ENCODE data around the gene MB21D2. TPM values are rescaled to one million over a fixed set of nuclear protein-coding genes. Genes with fewer than 3 reads are reported as not detected.

The MB21D2 gene
- total RNA-seq, 1 experiment from 2014 or later = 19.7 TPM

DNA sequence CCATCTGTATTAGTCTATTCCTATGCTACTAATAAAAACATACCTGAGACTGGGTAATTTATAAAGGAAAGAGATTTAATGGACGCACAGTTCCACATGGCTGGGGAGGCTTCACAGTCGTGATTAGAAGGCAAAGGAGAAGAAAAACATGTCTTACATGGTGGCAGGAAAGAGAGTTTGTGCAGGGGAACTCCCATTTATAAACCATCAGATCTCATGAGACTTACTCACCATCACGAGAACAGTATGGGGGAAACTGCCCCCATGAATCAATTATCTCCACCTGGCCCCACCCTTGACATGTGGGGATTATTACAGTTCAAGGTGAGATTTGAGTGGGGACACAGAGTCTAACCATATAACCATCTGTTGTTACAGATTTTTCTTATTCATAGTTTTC lies 42.1 kb upstream of the MB21D2 start (continued):
- TF ChIP-seq CREM (CRISPR knock-in tag; IDR thresholded peaks at IDR 0.05) = no peak

DNA sequence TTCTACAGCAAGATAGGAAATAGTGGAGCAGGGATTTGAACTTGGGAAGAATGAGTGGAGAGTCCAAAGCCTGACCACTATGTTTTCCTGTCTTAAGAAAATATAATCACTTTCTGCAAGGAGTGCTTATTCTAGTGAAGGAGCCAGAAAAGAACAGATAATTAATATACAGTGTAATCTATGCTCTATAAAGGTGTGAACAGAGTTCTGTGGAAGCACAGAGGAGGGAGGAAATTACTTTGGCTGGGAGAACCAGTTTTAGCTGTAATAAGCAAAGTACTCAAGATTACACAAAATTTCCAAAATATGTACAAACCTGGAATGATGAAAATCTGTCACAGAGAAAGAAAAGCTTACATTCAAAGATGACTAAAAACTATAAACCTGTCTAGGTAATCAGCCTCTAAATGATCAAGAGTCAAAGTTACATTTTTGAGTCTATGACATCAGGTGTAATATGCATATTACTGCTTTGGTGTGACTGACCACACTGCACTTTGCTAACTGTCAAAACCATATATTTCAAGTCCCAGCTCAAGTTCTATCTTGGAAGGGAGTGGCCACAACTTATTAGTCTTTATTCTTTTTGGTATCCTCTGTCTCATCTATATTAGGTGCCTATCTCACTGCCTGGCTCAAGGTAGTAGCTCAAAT lies 40.7 kb upstream of the MB21D2 start:
- TF ChIP-seq ZNF423 (CRISPR knock-in tag; IDR thresholded peaks at IDR 0.05) (no peak), ESRRA (CRISPR knock-in tag; IDR thresholded peaks at IDR 0.05; ENCODE audit: borderline replicate concordance) (no peak), JAZF1 (CRISPR knock-in tag; IDR thresholded peaks at IDR 0.05) (no peak), IRF2 (CRISPR knock-in tag; IDR thresholded peaks at IDR 0.05; ENCODE audit: borderline replicate concordance, low read depth) (no peak), ZNF396 (CRISPR knock-in tag; IDR thresholded peaks at IDR 0.05; ENCODE audit: borderline replicate concordance) (no peak), RORB (CRISPR knock-in tag; IDR thresholded peaks at IDR 0.05) (no peak), HMGA2 (CRISPR knock-in tag; IDR thresholded peaks at IDR 0.05) (no peak), SMAD4 (CRISPR knock-in tag; IDR thresholded peaks at IDR 0.05) (no peak)
- TF ChIP-seq, protein P1, sequence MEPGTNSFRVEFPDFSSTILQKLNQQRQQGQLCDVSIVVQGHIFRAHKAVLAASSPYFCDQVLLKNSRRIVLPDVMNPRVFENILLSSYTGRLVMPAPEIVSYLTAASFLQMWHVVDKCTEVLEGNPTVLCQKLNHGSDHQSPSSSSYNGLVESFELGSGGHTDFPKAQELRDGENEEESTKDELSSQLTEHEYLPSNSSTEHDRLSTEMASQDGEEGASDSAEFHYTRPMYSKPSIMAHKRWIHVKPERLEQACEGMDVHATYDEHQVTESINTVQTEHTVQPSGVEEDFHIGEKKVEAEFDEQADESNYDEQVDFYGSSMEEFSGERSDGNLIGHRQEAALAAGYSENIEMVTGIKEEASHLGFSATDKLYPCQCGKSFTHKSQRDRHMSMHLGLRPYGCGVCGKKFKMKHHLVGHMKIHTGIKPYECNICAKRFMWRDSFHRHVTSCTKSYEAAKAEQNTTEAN (CRISPR knock-in tag; IDR thresholded peaks at IDR 0.05) = no peak
- TF ChIP-seq, protein P2, sequence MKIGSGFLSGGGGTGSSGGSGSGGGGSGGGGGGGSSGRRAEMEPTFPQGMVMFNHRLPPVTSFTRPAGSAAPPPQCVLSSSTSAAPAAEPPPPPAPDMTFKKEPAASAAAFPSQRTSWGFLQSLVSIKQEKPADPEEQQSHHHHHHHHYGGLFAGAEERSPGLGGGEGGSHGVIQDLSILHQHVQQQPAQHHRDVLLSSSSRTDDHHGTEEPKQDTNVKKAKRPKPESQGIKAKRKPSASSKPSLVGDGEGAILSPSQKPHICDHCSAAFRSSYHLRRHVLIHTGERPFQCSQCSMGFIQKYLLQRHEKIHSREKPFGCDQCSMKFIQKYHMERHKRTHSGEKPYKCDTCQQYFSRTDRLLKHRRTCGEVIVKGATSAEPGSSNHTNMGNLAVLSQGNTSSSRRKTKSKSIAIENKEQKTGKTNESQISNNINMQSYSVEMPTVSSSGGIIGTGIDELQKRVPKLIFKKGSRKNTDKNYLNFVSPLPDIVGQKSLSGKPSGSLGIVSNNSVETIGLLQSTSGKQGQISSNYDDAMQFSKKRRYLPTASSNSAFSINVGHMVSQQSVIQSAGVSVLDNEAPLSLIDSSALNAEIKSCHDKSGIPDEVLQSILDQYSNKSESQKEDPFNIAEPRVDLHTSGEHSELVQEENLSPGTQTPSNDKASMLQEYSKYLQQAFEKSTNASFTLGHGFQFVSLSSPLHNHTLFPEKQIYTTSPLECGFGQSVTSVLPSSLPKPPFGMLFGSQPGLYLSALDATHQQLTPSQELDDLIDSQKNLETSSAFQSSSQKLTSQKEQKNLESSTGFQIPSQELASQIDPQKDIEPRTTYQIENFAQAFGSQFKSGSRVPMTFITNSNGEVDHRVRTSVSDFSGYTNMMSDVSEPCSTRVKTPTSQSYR (CRISPR knock-in tag; IDR thresholded peaks at IDR 0.05) = no peak
- TF ChIP-seq, protein P3, sequence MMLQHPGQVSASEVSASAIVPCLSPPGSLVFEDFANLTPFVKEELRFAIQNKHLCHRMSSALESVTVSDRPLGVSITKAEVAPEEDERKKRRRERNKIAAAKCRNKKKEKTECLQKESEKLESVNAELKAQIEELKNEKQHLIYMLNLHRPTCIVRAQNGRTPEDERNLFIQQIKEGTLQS (CRISPR knock-in tag; conservative IDR thresholded peaks at IDR 0.05) = no peak
- TF ChIP-seq, protein P4, sequence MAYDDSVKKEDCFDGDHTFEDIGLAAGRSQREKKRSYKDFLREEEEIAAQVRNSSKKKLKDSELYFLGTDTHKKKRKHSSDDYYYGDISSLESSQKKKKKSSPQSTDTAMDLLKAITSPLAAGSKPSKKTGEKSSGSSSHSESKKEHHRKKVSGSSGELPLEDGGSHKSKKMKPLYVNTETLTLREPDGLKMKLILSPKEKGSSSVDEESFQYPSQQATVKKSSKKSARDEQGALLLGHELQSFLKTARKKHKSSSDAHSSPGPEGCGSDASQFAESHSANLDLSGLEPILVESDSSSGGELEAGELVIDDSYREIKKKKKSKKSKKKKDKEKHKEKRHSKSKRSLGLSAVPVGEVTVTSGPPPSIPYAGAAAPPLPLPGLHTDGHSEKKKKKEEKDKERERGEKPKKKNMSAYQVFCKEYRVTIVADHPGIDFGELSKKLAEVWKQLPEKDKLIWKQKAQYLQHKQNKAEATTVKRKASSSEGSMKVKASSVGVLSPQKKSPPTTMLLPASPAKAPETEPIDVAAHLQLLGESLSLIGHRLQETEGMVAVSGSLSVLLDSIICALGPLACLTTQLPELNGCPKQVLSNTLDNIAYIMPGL (CRISPR knock-in tag; IDR thresholded peaks at IDR 0.05) = no peak
- TF ChIP-seq, protein P5, sequence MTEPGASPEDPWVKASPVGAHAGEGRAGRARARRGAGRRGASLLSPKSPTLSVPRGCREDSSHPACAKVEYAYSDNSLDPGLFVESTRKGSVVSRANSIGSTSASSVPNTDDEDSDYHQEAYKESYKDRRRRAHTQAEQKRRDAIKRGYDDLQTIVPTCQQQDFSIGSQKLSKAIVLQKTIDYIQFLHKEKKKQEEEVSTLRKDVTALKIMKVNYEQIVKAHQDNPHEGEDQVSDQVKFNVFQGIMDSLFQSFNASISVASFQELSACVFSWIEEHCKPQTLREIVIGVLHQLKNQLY (CRISPR knock-in tag; IDR thresholded peaks at IDR 0.05) = no peak
- peaks cover 7% of the 10 kb centered on the region for H3K9me3 Mint-ChIP-seq
- H3K27me3 Mint-ChIP-seq (ENCODE audit: low read depth) = no peaks in the 10 kb centered on the region
- H3K27ac Mint-ChIP-seq = no peak overlapping the region
- H3K36me3 Mint-ChIP-seq = no peaks in the 10 kb centered on the region
- CTCF ChIA-PET = no interaction called here
- ATAC-seq = no peak
- no peak overlapping the region for H3K4me3 Mint-ChIP-seq
- POLR2A ChIA-PET = no interaction called here
- H3K4me1 Mint-ChIP-seq = no peaks in the 10 kb centered on the region
- DNase-seq (ENCODE audit: low spot score) = no peak

DNA sequence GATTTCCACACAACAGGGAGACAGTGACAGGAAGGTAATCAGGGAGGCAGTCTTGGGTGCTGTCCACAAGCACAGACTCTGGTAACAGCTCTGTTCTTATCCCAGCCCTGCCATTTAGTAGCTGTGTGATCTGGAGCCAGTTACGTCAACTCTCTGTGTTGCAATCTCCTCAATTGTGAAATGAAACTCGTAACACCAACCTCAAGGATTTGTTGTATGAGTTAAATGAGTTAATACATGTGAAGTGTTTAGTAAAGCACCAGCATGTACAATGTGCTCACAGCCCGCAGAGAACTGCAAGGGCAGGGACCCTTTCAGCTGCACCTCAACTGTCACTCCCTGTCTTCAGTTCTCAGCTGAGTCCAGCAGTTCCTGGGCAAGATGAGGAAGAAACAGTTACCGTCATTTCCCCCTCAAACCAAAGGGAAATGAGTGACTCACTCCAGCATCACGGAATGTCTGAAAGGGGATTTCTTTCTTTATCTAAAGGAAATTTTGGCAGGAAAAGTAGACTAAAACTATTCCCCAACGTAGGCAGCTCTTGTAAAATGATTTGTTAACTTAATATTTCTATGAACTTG lies 39.9 kb upstream of the MB21D2 start:
- ATAC-seq (no peak), DNase-seq (ENCODE audit: low spot score) (no peak)
- ChIA-PET CTCF (interaction anchor here (0.7 kb wide), 1 partner anchor 140 kb away, joined by 3 read pairs; no protein-coding TSS in a partner anchor), POLR2A (no interaction called here)
- H3K4me3 Mint-ChIP-seq = no peak overlapping the region
- no peaks in the 10 kb centered on the region for H3K27me3 Mint-ChIP-seq (ENCODE audit: low read depth)
- H3K9me3 Mint-ChIP-seq = peaks cover 11% of the 10 kb centered on the region
- H3K36me3 Mint-ChIP-seq = no peaks in the 10 kb centered on the region
- H3K4me1 Mint-ChIP-seq = no peaks in the 10 kb centered on the region
- no peak overlapping the region for H3K27ac Mint-ChIP-seq
- no peak for TF ChIP-seq RELA (CRISPR knock-in tag; IDR thresholded peaks at IDR 0.05; ENCODE audit: borderline replicate concordance)
- no peak for TF ChIP-seq CREB1 (CRISPR knock-in tag; IDR thresholded peaks at IDR 0.05)
- TF ChIP-seq, protein P6, sequence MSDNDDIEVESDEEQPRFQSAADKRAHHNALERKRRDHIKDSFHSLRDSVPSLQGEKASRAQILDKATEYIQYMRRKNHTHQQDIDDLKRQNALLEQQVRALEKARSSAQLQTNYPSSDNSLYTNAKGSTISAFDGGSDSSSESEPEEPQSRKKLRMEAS (CRISPR knock-in tag; IDR thresholded peaks at IDR 0.05) = no peak
- TF ChIP-seq, protein P7, sequence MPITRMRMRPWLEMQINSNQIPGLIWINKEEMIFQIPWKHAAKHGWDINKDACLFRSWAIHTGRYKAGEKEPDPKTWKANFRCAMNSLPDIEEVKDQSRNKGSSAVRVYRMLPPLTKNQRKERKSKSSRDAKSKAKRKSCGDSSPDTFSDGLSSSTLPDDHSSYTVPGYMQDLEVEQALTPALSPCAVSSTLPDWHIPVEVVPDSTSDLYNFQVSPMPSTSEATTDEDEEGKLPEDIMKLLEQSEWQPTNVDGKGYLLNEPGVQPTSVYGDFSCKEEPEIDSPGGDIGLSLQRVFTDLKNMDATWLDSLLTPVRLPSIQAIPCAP (CRISPR knock-in tag; IDR thresholded peaks at IDR 0.05) = no peak
- TF ChIP-seq, protein P8, sequence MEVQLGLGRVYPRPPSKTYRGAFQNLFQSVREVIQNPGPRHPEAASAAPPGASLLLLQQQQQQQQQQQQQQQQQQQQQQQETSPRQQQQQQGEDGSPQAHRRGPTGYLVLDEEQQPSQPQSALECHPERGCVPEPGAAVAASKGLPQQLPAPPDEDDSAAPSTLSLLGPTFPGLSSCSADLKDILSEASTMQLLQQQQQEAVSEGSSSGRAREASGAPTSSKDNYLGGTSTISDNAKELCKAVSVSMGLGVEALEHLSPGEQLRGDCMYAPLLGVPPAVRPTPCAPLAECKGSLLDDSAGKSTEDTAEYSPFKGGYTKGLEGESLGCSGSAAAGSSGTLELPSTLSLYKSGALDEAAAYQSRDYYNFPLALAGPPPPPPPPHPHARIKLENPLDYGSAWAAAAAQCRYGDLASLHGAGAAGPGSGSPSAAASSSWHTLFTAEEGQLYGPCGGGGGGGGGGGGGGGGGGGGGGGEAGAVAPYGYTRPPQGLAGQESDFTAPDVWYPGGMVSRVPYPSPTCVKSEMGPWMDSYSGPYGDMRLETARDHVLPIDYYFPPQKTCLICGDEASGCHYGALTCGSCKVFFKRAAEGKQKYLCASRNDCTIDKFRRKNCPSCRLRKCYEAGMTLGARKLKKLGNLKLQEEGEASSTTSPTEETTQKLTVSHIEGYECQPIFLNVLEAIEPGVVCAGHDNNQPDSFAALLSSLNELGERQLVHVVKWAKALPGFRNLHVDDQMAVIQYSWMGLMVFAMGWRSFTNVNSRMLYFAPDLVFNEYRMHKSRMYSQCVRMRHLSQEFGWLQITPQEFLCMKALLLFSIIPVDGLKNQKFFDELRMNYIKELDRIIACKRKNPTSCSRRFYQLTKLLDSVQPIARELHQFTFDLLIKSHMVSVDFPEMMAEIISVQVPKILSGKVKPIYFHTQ (CRISPR knock-in tag; IDR thresholded peaks at IDR 0.05) = no peak

All from WTC11 (cell line).